ENCODE results near the gene GPX2.

- TF ChIP-seq NFRKB (IDR thresholded peaks at IDR 0.05) (no peak), ZNF384 (IDR thresholded peaks at IDR 0.05) (no peak), TARDBP (IDR thresholded peaks at IDR 0.05) (no peak), LEF1 (IDR thresholded peaks at IDR 0.05; ENCODE audit: borderline replicate concordance) (no peak), SUZ12 (IDR thresholded peaks at IDR 0.05) (no peak), PKNOX1 (IDR thresholded peaks at IDR 0.05) (no peak), ELF4 (IDR thresholded peaks at IDR 0.05) (no peak), BHLHE40 (IDR thresholded peaks at IDR 0.05; ENCODE audit: borderline replicate concordance) (no peak), SP1 (IDR thresholded peaks at IDR 0.05) (no peak), L3MBTL2 (conservative IDR thresholded peaks at IDR 0.05) (no peak), CTBP1 (IDR thresholded peaks at IDR 0.05; ENCODE audit: borderline replicate concordance) (no peak), FOXK2 (IDR thresholded peaks at IDR 0.05) (no peak)
Observed at GRCh38 chr14:64915029-64915424, 27.5 kb downstream of the GPX2 start.
